Stimulated activated CD4-positive, alpha-beta T cell treated with anti-CD3 and anti-CD28 coated beads, TNF-alpha, amount 100 ng/mL, for 4 hours (primary cell): ENCODE data around the gene MOB3B.

ENCODE experiments used
- DNase-seq, 3 experiments: peaks; one replicate each; pipeline ENCODE4 v3.0.0-alpha.2; 2020; ENCODE audit warnings: low read depth in 3 of 3

MOB3B gene

GRCh38 chr9:27393054-27393846 is 136.4 kb downstream of the MOB3B start:
- no peak for DNase-seq

GRCh38 chr9:27392451-27392850 is 137.2 kb downstream of the MOB3B start:
- no peak for DNase-seq

- DNase-seq = no peak
Observed at GRCh38 chr9:27391040-27391895, 138.3 kb downstream of the MOB3B start.

- no peak for DNase-seq
Observed at GRCh38 chr9:27388150-27388549, 141.5 kb downstream of the MOB3B start.

- no peak for DNase-seq
Observed at GRCh38 chr9:27387722-27388121, 141.9 kb downstream of the MOB3B start.

- no peak for DNase-seq
Observed at GRCh38 chr9:27386571-27387091, 143.0 kb downstream of the MOB3B start.

GRCh38 chr9:27385606-27386322 is 143.8 kb downstream of the MOB3B start:
- DNase-seq = no peak

GRCh38 chr9:27384262-27385014 is 145.2 kb downstream of the MOB3B start:
- DNase-seq = no peak

GRCh38 chr9:27383524-27383923 is 146.1 kb downstream of the MOB3B start:
- DNase-seq = no peak

- DNase-seq = no peak
Observed at GRCh38 chr9:27382975-27383374, 146.6 kb downstream of the MOB3B start.

- no peak for DNase-seq
Observed at GRCh38 chr9:27382308-27382707, 147.3 kb downstream of the MOB3B start.

GRCh38 chr9:27379311-27380251 is 150.0 kb downstream of the MOB3B start:
- DNase-seq = no peak

- DNase-seq = no peak
Observed at GRCh38 chr9:27377811-27378456, 151.7 kb downstream of the MOB3B start.

GRCh38 chr9:27377147-27377807 is 152.3 kb downstream of the MOB3B start:
- DNase-seq = no peak

GRCh38 chr9:27373851-27374250 is 155.8 kb downstream of the MOB3B start:
- DNase-seq = no peak

GRCh38 chr9:27372615-27373014 is 157.0 kb downstream of the MOB3B start:
- DNase-seq = no peak

- no peak for DNase-seq
Observed at GRCh38 chr9:27371382-27371781, 158.2 kb downstream of the MOB3B start.

GRCh38 chr9:27369591-27369990 is 160.0 kb downstream of the MOB3B start:
- DNase-seq = no peak
